SH-SY5Y (cell line): Measurements from ENCODE around the gene LMF1.

Experiments
- GATA2 ChIP-seq: IDR thresholded peaks from 2 replicates; pipeline ENCODE4 v1.6.1; 2011; ENCODE audit warnings: mild to moderate bottlenecking, low read depth, low read length
- GATA3 ChIP-seq: IDR thresholded peaks from 2 replicates; pipeline ENCODE4 v1.6.1; 2011; ENCODE audit warnings: low read depth, mild to moderate bottlenecking, low read length, moderate library complexity

DNA sequence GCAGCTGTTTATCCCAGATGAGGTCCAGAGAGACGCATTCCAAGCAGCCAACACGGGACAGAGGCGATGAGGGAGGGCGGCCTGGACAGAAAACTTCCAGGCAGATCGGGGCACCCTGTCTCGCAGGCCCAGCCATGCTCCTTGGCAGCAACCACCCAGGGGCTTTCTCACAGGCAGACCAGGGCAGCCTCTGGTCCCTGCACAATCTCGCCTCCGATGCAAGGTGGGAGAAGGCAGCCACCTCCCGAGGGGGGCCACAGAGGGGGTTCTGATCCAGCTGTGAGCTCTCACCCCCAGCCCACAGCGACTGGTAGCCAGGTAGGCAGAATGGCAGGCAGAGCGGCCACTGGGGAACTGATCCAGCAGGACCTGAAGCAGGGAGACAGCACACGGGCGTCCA lies 48.7 kb downstream of the LMF1 start:
- TF ChIP-seq GATA2 (no peak), GATA3 (no peak)
